Hepatocyte (in vitro differentiated cells): ENCODE data around the gene LSM12.

Source experiments
- EZH2phosphoT487 ChIP-seq: fragments of 200-600 bp; sonication (generic); IDR thresholded peaks from one replicate; pipeline ENCODE4 v1.6.1; 2018; ENCODE audit warnings: antibody characterized with exemption, mild to moderate bottlenecking, low read depth, moderate library complexity; ENCODE audit not compliant: unreplicated experiment, severe bottlenecking
- TF ChIP-seq, protein P1 (sequence below): fragments of 200-600 bp; sonication (generic); IDR thresholded peaks from 2 replicates; pipeline ENCODE4 v1.5.1; 2016; ENCODE audit warnings: antibody characterized with exemption, mild to moderate bottlenecking; ENCODE audit not compliant: poor library complexity

DNA sequence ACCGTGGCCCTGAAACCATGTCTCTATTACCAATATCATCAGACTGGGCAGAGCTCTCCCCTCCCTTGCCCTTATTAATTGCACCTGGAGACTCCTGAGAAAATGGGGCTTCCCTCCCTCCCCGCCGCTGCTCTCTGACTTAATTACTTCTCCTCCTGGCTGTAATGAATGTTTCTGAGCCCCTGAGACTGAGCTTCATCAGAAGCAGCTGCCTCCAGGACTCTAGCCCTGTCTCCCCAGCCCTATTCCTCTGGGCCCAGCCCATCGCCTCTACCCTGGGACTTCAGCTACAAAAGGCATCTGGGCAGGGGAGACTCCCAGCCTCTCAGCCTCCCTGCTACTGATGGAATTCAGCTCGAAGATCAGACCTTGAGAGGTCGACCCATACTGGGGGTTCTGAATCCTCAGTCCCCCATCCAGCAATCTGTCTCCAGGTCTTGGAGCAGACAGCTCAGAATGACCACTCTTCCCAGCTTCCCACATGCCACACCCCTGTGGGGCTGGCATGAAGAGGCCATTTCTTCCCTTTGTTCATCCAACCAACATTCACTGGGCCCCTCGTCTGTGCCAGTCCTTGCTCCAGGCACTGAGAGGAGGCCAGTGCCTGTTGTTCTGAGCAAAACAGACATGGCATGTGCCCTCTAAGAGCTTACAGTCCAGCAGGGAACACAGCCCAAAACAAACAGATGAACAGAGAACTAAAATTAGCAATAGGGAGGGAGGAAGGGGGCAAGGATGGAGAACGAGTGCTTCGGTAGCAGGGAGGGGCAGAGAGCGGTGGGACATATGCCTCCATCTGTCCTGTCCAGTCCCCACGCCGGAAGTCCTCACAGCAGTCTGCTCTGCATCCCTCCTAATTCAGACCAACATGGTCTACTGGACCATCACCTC lies 79.1 kb downstream of the LSM12 start:
- TF ChIP-seq, protein P1, sequence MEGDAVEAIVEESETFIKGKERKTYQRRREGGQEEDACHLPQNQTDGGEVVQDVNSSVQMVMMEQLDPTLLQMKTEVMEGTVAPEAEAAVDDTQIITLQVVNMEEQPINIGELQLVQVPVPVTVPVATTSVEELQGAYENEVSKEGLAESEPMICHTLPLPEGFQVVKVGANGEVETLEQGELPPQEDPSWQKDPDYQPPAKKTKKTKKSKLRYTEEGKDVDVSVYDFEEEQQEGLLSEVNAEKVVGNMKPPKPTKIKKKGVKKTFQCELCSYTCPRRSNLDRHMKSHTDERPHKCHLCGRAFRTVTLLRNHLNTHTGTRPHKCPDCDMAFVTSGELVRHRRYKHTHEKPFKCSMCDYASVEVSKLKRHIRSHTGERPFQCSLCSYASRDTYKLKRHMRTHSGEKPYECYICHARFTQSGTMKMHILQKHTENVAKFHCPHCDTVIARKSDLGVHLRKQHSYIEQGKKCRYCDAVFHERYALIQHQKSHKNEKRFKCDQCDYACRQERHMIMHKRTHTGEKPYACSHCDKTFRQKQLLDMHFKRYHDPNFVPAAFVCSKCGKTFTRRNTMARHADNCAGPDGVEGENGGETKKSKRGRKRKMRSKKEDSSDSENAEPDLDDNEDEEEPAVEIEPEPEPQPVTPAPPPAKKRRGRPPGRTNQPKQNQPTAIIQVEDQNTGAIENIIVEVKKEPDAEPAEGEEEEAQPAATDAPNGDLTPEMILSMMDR = no peak
- TF ChIP-seq EZH2phosphoT487 = no peak
